Measurements from ENCODE around the gene DCAF16.

DCAF16 gene

DNA sequence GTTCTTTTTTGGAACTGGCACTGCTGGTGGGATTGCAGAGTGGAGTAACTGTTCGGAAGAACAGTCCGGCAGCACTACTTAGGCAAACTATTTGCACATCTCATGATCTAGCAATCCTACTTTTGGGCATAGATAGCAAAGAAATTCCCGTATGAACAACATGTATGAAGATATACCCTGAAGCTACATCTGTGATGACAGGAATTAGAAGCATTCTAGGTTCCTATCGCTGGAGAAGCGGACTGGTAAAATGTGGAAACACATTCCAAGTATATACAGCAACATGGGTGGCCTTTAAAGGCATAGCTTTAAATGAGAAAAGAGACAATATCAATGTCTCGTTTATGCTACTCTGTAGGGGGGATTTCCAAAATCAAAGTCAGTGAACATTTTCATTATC lies 3.1 kb downstream of the DCAF16 start:
- DNase-seq (ENCODE audit: low spot score): no peak
- TF ChIP-seq, protein P1, sequence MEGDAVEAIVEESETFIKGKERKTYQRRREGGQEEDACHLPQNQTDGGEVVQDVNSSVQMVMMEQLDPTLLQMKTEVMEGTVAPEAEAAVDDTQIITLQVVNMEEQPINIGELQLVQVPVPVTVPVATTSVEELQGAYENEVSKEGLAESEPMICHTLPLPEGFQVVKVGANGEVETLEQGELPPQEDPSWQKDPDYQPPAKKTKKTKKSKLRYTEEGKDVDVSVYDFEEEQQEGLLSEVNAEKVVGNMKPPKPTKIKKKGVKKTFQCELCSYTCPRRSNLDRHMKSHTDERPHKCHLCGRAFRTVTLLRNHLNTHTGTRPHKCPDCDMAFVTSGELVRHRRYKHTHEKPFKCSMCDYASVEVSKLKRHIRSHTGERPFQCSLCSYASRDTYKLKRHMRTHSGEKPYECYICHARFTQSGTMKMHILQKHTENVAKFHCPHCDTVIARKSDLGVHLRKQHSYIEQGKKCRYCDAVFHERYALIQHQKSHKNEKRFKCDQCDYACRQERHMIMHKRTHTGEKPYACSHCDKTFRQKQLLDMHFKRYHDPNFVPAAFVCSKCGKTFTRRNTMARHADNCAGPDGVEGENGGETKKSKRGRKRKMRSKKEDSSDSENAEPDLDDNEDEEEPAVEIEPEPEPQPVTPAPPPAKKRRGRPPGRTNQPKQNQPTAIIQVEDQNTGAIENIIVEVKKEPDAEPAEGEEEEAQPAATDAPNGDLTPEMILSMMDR (IDR thresholded peaks at IDR 0.05): no peak
- Histone ChIP-seq H3K27ac (no peak overlapping the region), H3K4me3 (peak overlapping the region; percentile 76)

DNA sequence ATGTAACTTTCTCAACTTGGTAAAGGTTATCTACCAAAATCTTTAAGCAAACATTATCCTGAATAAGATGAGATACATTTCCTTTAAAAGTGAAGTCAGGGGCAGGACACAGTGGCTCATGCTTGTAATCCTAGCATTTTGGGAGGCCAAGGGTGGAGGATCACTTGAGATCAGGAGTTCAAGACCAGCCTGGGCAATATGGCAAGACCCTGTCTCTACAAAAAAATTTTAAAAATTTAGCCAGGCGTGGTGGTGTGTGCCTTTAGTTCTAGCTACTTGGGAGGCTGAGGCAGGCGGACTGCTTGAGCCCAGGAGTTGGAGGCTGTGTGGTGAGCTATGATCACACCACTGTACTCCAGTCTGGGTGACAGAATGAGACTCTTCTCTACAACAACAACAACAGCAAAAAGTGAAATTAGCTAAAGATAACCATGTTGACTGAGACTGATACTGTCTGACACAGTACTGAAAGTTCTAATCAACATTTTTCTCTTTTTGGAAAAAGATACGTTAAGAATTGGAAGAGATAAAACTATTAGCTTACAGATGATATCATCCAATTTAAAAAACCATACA lies 4.9 kb downstream of the DCAF16 start:
- TF ChIP-seq, protein P1 (IDR thresholded peaks at IDR 0.05): no peak
- no peak for DNase-seq (ENCODE audit: low spot score)
- Histone ChIP-seq H3K4me3 (no peak overlapping the region), H3K27ac (no peak overlapping the region)

DNA sequence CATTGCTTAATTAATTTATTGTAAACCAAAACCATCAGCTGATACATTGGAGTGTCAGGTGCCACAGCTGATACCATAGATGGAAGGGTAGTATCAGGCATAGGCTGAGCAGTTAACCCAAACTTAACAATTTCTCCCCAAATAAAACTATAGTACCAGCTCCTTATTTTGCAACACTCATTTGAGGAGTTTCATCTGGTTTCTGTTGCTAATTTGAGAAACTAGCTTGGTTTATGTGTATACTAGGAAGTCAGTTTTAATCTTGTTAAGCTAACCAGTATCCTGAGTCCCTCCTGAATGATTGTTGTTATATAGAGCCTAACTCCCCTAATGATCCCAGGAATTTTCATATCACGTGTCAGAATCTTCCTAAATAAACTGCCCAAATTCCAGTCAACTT lies 12.7 kb downstream of the DCAF16 start:
- H3K4me3 ChIP-seq: no peak overlapping the region
- no peak for DNase-seq (ENCODE audit: low spot score)
- TF ChIP-seq, protein P1 (IDR thresholded peaks at IDR 0.05): no peak
- no peak overlapping the region for H3K27ac ChIP-seq

DNA sequence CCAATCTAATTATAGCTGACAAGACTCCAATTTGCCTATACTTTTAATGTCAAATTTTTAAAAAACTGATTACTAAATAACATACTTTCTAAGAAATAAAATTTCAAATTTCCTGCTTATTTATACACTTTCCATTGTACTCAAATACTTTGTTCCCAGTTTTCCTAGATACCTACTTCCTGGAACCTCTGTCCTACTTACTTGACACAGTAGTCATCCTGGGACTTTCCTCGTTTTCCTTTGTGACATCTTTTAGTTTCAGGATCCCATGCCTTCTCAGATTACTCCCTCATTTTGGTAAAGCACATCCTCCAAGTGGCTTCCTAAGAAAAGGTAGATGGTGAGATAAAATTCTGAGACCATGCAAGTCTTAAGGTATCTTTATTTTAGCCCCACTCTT lies 15.8 kb downstream of the DCAF16 start:
- no peak for DNase-seq (ENCODE audit: low spot score)
- no peak overlapping the region for H3K4me3 ChIP-seq
- TF ChIP-seq, protein P1 (IDR thresholded peaks at IDR 0.05): no peak
- H3K27ac ChIP-seq: no peak overlapping the region

DNA sequence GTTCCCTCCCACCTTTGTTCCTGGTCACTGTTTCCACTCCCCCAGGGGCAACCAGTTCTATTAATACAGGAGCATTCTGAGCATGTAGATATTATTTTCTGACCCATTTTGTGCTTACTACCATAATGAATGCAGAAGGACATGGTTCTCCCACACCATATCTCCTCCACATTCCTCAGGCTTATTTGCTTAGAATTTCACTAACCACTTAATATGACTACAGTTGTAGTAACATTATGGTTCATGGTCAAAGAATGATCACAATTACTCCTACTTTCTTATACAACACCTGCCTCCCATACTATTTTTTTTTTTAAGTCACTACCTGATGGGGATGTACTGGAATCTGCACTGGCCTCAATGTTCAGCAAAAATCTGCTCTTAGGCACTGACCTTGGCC lies 21.6 kb downstream of the DCAF16 start:
- no peak overlapping the region for H3K4me3 ChIP-seq
- H3K27ac ChIP-seq: no peak overlapping the region
- TF ChIP-seq, protein P1 (IDR thresholded peaks at IDR 0.05): no peak
- no peak for DNase-seq (ENCODE audit: low spot score)

DNA sequence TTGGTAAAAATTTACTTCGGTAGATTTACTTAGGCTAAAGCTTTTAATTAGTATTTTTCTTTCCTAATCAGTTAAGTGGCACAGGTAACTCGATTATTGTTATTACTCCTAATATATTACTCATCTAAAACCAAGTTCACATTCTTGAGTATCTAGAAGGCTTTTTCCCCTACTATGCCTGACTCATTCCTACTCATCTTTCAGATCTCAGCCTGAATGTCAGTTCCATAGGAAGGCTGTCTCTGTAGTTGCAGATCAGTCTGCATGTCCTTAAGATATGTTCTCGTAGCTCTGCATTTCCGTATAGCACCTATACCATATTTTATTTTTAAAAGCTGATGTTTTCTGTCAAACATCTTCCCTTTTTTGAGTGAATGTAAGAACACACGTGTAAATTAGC lies 23.2 kb downstream of the DCAF16 start:
- no peak for DNase-seq (ENCODE audit: low spot score)

DNA sequence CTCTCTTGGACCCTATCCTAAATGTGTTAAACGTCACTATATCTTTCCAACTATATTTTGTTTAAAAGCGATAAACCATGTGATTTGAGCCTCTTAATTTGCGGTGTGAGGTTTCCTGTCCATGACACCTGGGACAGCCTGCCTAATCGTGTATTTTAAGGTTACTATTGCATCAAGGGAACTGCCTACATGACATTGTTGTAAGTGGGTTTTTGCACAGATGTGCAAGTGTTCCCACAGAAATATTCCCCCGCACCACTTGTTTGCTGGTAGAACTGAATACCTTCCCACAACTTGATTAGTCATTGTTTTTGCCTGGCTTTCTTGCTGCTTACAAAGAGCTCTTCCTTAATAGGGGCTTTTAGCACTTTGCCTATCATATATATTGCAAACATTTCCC lies 24.0 kb downstream of the DCAF16 start:
- no peak overlapping the region for H3K4me3 ChIP-seq
- no peak overlapping the region for H3K27ac ChIP-seq
- no peak for DNase-seq (ENCODE audit: low spot score)
- TF ChIP-seq, protein P1 (IDR thresholded peaks at IDR 0.05): no peak

More for the DNA sequence above, 23.2 kb downstream of the DCAF16 start:
- TF ChIP-seq, protein P1 (IDR thresholded peaks at IDR 0.05): no peak
- Histone ChIP-seq H3K27ac (no peak overlapping the region), H3K4me3 (no peak overlapping the region)
